ENCODE measurements around the gene SHROOM1. TPM values are rescaled to one million over a fixed set of nuclear protein-coding genes. Genes with fewer than 3 reads are reported as not detected.

SHROOM1 gene
- total and polyA plus RNA-seq, 9 of the 15 experiments (the other 6 are each of a cell fraction or from before 2014, with no cell fraction given) = 0.44 to 26.5 (median 11.9) TPM

- TF ChIP-seq E2F1 (CRISPR knock-in tag; IDR thresholded peaks at IDR 0.05) = no peak
- TF ChIP-seq FOS (IDR thresholded peaks at IDR 0.05; ENCODE audit: extremely low read depth, insufficient read length) = no peak
- TF ChIP-seq ZNF184 (CRISPR knock-in tag; IDR thresholded peaks at IDR 0.05) = no peak
- no peak for TF ChIP-seq CBX8 (IDR thresholded peaks at IDR 0.05; ENCODE audit: borderline replicate concordance, extremely low read depth, low read depth, low read length, poor library complexity, severe bottlenecking)
- TF ChIP-seq ZNF324 (CRISPR knock-in tag; IDR thresholded peaks at IDR 0.05) = no peak
- TF ChIP-seq ZNF23 (CRISPR knock-in tag; IDR thresholded peaks at IDR 0.05) = no peak
- no peak for TF ChIP-seq SNAPC5 (CRISPR knock-in tag; IDR thresholded peaks at IDR 0.05)
- no peak for TF ChIP-seq HSF4 (CRISPR knock-in tag; IDR thresholded peaks at IDR 0.05; ENCODE audit: borderline replicate concordance)
- TF ChIP-seq ID3 (CRISPR knock-in tag; IDR thresholded peaks at IDR 0.05) = no peak
- 0 out of 2 replicates have a peak, but pooled peaks have one; percentile 15 for TF ChIP-seq ID3 (tag; IDR thresholded peaks at IDR 0.05)
- TF ChIP-seq EWSR1 (IDR thresholded peaks at IDR 0.05; ENCODE audit: borderline replicate concordance, low read depth, partially characterized antibody) = no peak
- peak; percentile 90 for TF ChIP-seq POLR2G (IDR thresholded peaks at IDR 0.05; ENCODE audit: low read depth, low read length)
- TF ChIP-seq CSDE1 (IDR thresholded peaks at IDR 0.05) = no peak
- TF ChIP-seq RBM15 (IDR thresholded peaks at IDR 0.05; ENCODE audit: insufficient read depth, low read length) = no peak
- peak; percentile 23; the same call in 1 of the 2 replicates for TF ChIP-seq ZNF263 (CRISPR knock-in tag; IDR thresholded peaks at IDR 0.05; ENCODE audit: borderline replicate concordance)
- peak; percentile 63 to 69; a peak in 3 of 4 replicates for TF ChIP-seq NRF1 (conservative IDR thresholded peaks at IDR 0.05 in 1 of 2, IDR thresholded peaks at IDR 0.05 in 1 of 2)
- no peak for TF ChIP-seq CBFA2T3 (IDR thresholded peaks at IDR 0.05)
- no peak for TF ChIP-seq MCM5 (IDR thresholded peaks at IDR 0.05; ENCODE audit: low read depth)
- TF ChIP-seq ZNF431 (CRISPR knock-in tag; IDR thresholded peaks at IDR 0.05) = no peak
- TF ChIP-seq PHB2 (IDR thresholded peaks at IDR 0.05; ENCODE audit: low read depth) = no peak
- no peak for TF ChIP-seq CHD1 (IDR thresholded peaks at IDR 0.05; ENCODE audit: low read length)
- peak; percentile 67 for TF ChIP-seq CCNT2 (IDR thresholded peaks at IDR 0.05; ENCODE audit: borderline replicate concordance, extremely low read depth, insufficient read length, low read depth, low read length)
Observed at GRCh38 chr5:132830436-132831094, at the start of gene SHROOM1 (continued).

All from K562 (cell line).